Cardiac muscle cell (in vitro differentiated cells and primary cell): Measurements from ENCODE around the gene BOD1. TPM values are rescaled to one million over a fixed set of nuclear protein-coding genes. Genes with fewer than 3 reads are reported as not detected.

ENCODE experiments used
- DNase-seq, 2 donors: peaks; one replicate each; pipeline versions ENCODE4 v3.0.0 to v3.0.0-alpha.2; 2010 to 2017; ENCODE audit warnings: low read depth in 1 of 2, low spot score in 1 of 2
- H3K27ac ChIP-seq: fragments of 200-600 bp; sonication (generic); 2 replicates; pipeline ENCODE4 v1.5.1; 2016
- H3K27me3 ChIP-seq: fragments of 200-600 bp; sonication (generic); 2 replicates; pipeline ENCODE4 v1.6.0; 2016; ENCODE audit warnings: control low read depth
- H3K36me3 ChIP-seq: fragments of 200-600 bp; sonication (generic); 2 replicates; pipeline ENCODE4 v1.5.1; 2016; ENCODE audit warnings: control low read depth
- H3K4me1 ChIP-seq: fragments of 200-600 bp; sonication (generic); 2 replicates; pipeline ENCODE4 v1.8.1; 2017; ENCODE audit warnings: low read depth, mild to moderate bottlenecking, mixed run types
- H3K4me3 ChIP-seq: fragments of 200-600 bp; sonication (generic); 2 replicates; pipeline ENCODE4 v1.5.1; 2016; ENCODE audit warnings: mild to moderate bottlenecking
- H3K9me3 ChIP-seq: fragments of 200-600 bp; sonication (generic); 2 replicates; pipeline ENCODE4 v1.5.1; 2017; ENCODE audit warnings: low read depth, mild to moderate bottlenecking, control low read depth
- CTCF ChIP-seq: IDR thresholded peaks from 2 replicates; pipeline ENCODE4 v1.5.1; 2012; ENCODE audit warnings: low read depth, mild to moderate bottlenecking, low read length
- polyA plus RNA-seq: library from polyadenylated mRNA; unstranded; fragments of >200 nt; fragmentation: Nextera tagmentation; extraction: Ambion mirVana; gene quantifications from 2 replicates; pipeline ENCODE4 v1.2.1, GENCODE V29; 2016
- total RNA-seq: library from RNA; depleted of rRNA; stranded (reverse); fragments of >200 nt; gene quantifications from 2 replicates; pipeline ENCODE4 v1.2.3, GENCODE V29; 2016

BOD1 gene
- total and polyA plus RNA-seq, 2 experiments from 2014 or later: 80.5 to 94.9 TPM

GRCh38 chr5:173598686-173599085 lies 17.8 kb downstream of the BOD1 start:
- Histone ChIP-seq H3K9me3 (no peaks in the 10 kb centered on the region), H3K4me1 (no peaks in the 10 kb centered on the region), H3K27me3 (no peaks in the 10 kb centered on the region), H3K27ac (no peak overlapping the region), H3K36me3 (no peaks in the 10 kb centered on the region), H3K4me3 (no peak overlapping the region)
- peak in 1 of 2 donors; percentile 21 for DNase-seq
- no peak for TF ChIP-seq CTCF

- no peak for DNase-seq
- Histone ChIP-seq H3K9me3 (no peaks in the 10 kb centered on the region), H3K27me3 (no peaks in the 10 kb centered on the region), H3K27ac (no peak overlapping the region), H3K4me1 (no peaks in the 10 kb centered on the region), H3K36me3 (no peaks in the 10 kb centered on the region), H3K4me3 (no peak overlapping the region)
- TF ChIP-seq CTCF: no peak
Measured at GRCh38 chr5:173597304-173597703, 19.1 kb downstream of the BOD1 start.

- Histone ChIP-seq H3K27ac (no peak overlapping the region), H3K9me3 (no peaks in the 10 kb centered on the region), H3K4me3 (no peak overlapping the region), H3K27me3 (no peaks in the 10 kb centered on the region), H3K36me3 (no peaks in the 10 kb centered on the region), H3K4me1 (no peaks in the 10 kb centered on the region)
- TF ChIP-seq CTCF: no peak
- no peak for DNase-seq
Measured at GRCh38 chr5:173595841-173596240, 20.6 kb downstream of the BOD1 start.

- H3K36me3 ChIP-seq: no peaks in the 10 kb centered on the region
- DNase-seq: no peak
- TF ChIP-seq CTCF: no peak
- no peaks in the 10 kb centered on the region for H3K9me3 ChIP-seq
- no peaks in the 10 kb centered on the region for H3K4me1 ChIP-seq
- no peak overlapping the region for H3K27ac ChIP-seq
- H3K27me3 ChIP-seq: no peaks in the 10 kb centered on the region
- no peak overlapping the region for H3K4me3 ChIP-seq
Measured at GRCh38 chr5:173594061-173594460, 22.4 kb downstream of the BOD1 start.

GRCh38 chr5:173592050-173592669 lies 24.3 kb downstream of the BOD1 start:
- peak; percentile 41 for TF ChIP-seq CTCF
- DNase-seq: peak in 1 of 2 donors; percentile 15
- H3K36me3 ChIP-seq: no peaks in the 10 kb centered on the region

More at GRCh38 chr5:173592050-173592669, 24.3 kb downstream of the BOD1 start:
- H3K9me3 ChIP-seq: no peaks in the 10 kb centered on the region
- no peak overlapping the region for H3K27ac ChIP-seq
- no peaks in the 10 kb centered on the region for H3K27me3 ChIP-seq
- no peak overlapping the region for H3K4me3 ChIP-seq
- H3K4me1 ChIP-seq: no peaks in the 10 kb centered on the region
